HG02678 (cell line): ENCODE measurements around the gene KLF5.

Experiments used
- ATAC-seq: cut with Tn5 transposase; IDR thresholded peaks from one replicate; pipeline ENCODE4 v1.9.1; 2021; ENCODE audit warnings: mild to moderate bottlenecking, moderate library complexity; ENCODE audit not compliant: unreplicated experiment

KLF5 gene

DNA sequence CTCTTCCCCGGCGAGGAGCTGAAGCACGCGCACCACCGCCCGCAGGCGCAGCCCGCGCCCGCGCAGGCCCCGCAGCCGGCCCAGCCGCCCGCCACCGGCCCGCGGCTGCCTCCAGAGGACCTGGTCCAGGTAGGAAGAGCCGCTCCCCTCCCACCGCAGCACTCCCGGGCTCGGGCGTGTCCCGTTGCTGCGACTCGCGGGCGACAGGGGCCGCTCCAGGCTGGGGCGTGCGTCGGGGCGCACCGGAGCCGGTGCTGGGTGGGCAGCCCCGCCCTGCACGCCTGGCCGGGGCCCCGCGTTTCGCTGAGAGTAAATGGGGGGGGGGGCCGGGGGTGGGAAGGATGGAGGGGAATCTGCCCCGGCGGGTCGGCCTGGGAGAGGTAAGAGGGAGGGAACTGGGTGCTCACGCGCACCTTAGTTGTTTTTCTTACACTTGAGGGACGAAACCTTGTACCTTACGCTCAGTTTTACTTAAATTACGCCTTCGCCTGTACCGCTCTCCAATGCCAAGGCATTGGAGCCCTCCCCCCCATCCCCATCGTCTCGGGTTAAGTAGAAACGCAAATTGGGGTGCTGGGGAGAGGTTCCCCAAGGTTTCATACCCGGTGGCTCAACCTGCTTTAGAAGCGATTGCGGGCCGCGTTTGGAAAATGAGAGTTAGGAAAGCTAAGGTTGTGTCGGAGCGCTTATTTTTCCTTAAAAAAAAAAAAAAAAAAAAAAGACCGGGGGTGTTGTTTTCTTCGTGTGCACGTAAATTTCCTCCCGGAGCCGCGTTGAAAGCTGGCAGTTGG, 850 bp downstream of the KLF5 start:
- ATAC-seq = peak; percentile 36

DNA sequence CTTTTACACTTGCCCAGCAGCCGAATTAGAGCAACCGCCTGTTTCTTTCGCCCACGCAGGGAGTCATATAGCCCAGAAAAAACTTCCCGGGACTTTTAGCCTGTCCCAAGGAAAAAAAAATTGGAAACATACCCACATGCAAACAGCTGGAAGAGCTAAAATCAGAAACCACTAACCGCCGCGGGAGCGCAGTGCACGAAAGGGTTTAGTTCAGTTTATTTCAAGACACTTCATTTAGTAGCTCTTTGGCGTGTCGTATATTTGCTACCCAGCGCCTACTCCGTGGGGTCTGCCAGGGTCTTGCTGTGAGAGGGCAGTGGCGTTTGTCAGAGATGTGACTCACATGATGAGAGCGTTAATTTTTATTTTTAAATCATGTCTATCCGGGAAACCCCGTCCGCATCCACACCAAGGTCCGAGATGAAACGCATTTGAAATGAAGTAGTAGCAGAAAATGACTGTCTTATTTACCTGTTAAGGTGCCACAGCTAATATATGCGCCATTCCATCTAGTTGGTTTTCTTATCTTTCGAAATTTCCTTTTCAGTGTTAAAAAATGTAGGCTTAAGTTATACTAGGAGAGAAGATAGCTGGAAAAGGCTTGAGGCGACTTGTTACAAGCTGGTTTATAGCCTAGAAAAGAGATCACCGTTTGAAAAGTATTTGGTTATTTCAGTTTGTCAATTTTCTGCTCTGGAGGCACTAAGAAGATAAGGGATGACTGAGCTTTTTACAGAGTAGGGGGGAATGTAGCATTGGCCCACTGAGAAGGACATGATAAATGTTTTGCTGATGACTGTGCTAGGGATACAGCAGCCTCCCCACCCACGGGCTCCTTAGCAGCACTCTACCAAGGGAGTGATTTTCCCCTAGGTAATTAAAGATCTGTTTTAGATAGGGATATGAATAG, 1.7 kb downstream of the KLF5 start:
- no peak for ATAC-seq

DNA sequence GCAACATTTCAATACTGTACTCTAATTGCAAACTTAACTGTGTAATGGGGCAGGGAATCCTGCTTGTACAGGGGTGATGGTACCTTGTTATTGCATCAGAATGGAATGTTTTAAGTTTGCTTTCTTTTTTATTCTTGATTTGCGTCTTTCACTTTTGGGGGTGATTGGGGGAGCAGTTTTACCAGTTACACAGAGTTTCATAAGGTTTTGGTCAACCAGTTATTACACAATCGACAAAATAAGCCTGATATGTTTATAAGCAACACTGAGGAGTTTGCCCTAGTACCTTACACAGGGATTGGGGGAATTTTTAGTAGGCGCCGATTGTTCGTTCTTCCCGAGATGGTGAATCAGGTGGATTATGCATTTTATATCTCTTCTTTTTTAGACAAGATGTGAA, 2.7 kb downstream of the KLF5 start:
- no peak for ATAC-seq

DNA sequence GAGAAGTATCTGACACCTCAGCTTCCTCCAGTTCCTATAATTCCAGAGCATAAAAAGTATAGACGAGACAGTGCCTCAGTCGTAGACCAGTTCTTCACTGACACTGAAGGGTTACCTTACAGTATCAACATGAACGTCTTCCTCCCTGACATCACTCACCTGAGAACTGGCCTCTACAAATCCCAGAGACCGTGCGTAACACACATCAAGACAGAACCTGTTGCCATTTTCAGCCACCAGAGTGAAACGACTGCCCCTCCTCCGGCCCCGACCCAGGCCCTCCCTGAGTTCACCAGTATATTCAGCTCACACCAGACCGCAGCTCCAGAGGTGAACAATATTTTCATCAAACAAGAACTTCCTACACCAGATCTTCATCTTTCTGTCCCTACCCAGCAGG, 3.1 kb downstream of the KLF5 start:
- no peak for ATAC-seq

DNA sequence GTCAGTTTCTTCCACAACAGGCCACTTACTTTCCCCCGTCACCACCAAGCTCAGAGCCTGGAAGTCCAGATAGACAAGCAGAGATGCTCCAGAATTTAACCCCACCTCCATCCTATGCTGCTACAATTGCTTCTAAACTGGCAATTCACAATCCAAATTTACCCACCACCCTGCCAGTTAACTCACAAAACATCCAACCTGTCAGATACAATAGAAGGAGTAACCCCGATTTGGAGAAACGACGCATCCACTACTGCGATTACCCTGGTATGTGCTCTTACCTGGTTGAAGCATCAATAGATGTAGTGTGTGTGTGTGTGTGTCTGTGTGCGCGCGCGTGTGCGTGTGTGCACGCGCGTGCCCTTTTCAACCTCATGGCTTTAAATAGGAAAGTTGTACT, 3.7 kb downstream of the KLF5 start:
- ATAC-seq = no peak

DNA sequence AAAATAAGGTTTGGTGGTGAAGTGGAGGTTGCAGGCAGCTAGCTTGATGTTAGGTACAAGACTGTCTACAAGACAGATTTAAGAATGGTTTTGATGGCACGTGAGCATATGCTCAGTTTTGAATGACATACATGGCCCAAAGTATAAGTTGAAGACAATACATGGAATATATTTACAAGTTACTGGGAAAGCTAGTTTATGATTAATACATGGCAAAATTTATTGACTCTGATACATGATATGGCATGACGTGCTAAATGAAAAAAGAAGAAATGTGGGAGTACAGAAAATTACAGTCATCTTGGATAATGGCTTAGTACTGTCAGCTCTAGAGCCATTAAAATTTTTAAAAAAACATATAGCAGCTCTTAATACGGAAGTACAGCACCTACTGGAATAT, 4.4 kb downstream of the KLF5 start:
- ATAC-seq = no peak

DNA sequence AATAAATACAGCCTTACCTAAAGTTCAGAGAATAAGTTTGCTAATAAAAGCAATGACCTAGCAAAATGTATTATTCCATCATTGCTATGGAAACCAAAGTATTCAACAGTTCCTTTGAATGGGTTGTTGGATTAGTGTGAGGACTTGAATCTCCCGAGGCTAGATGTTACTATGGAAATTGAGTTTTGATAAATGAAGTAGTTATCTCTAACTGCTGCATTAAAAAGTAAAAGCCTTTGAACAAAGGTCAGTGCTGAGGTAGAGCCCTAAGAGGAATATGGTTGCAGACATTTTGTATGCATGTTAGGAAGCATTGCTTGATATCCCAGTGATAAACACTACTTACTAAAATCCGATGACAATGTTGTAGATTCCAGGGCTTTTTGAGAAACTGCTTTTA, 6.2 kb downstream of the KLF5 start:
- no peak for ATAC-seq

DNA sequence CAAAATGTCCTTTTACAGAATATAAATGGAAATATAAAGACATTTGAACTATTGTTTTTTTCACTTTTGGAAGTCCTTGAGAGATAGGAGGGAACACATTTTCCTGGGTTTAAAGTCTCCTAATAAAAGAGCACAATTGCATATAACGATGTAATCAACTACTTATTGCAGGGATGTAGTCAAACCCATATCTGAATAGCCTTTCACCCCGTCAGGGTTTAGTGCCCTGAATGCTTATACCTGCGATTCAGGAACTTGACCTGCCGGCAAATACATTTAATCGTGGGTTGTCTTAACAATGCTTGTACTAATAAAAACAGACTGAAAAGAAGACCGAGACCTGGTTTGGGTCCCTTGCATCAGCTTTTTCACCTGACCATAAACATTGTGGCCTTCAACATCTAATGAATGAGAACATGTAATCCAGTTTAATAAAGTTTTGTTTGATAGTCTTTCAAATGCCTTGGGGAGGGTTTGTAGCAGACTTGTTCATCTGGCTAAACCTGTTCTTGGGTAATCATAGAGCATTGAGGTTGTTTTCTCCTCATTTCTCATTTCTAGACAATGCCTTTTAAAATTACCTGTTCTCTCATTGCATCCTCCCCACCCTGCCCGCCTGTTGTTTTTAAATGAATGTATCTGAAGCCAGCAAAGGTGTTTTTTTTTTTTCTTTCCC, 7.0 kb downstream of the KLF5 start:
- ATAC-seq = no peak

DNA sequence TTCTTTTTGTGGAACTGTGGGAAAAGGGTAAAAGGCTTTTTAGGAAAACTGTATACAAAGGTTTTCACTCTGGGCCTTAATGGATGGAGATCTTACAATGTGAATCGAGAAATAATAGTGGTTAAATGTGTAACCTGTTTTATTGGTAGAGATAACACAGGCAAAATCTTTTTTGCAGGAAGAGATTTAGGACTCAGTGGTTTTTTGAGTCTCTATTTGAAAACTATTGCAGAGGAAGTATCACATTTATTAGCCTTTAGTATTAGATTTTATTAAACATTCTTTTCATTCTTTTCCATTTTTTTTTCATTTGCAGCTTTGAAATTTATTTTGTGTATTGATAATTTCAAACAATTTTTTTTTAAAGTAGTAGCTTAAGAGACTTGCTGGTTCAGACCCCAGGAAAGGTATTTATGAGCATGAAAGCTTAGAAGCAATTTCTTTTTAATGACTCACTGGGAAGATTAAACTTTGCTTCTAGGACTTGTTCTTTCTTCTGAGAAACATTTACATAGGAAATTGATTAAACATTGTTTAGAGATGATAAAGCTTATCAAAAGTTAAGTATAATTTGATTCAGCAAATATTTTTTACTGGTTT, 10.5 kb downstream of the KLF5 start:
- ATAC-seq = no peak

DNA sequence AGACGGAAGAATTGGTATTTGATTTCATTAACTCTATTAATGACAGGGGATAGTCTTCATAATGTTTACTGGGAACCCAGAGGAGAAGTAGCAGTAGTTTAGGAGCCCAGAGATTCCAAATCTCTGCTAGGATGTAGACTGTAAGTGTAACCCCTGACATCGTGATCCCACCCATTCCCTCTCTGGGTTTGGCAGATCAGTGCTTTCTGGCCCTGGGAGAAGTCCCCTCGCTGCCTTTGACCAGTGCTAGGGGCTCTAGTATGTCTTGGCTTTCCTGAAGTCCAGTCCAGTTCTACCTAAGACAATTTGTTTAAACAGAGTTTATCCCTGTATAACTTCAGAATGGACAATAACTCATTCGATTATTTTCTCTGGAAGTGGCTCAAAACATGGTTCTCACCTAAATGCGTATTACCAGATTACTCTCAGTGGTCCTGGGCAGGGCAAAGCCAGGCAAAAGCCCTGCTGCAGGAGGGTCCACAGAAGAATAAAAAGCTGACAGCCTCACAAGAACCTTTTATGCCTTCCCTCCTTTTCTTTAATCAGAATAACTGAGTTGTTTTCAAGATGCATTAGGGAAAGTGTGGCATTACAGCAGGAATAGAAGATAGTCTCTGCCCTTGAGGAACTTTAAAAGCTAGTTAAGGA, 11.8 kb downstream of the KLF5 start:
- no peak for ATAC-seq

DNA sequence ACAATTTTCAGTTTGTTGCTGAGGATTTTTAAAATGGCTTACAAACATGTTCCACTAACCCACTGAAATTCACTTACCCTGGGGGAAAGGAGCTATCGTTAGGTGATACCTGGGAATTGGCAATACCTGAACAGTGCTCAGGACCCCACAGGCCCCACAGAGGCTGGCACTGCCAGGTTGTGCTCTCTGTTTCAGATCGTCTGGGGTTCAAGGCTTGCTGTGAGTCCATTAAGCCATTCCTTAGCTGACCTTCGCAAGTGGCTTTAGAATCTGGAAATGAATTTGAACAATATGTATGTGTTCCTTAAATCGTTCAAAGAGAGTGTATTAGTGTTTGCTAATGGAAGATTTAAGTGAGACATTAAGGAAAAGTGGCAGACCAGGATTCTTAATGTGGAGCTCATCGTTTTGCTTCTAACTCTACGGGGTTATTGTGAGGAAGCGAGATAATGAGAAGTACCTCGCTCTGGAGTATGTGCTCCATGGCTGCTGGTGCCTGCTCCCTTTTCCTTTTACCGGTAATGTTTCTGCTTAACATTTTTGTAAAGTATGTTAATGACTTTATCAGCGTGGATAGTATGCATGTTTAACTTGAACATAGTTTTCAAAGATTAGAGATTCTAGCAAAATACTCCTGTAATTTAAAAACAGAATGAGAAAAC, 13.6 kb downstream of the KLF5 start:
- ATAC-seq = no peak

DNA sequence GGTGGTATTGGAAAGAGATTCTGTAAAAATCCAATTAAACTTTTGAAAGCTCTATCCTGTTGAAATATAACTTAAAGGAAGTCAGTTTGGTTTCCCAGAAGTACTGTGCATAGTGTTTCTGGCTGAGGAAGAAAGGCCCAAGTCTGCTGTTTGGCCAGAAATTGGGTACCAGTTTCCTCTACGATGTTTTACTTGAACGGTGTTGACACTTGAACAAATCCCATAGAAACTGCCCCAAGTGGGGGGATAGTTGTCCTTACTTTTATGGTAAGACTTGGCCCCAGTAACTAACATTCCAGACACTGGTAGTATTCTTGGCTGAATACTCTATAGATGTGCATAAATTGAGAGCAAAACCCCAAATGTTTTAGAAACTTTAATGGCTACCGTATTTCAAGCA, 14.2 kb downstream of the KLF5 start:
- ATAC-seq = no peak

DNA sequence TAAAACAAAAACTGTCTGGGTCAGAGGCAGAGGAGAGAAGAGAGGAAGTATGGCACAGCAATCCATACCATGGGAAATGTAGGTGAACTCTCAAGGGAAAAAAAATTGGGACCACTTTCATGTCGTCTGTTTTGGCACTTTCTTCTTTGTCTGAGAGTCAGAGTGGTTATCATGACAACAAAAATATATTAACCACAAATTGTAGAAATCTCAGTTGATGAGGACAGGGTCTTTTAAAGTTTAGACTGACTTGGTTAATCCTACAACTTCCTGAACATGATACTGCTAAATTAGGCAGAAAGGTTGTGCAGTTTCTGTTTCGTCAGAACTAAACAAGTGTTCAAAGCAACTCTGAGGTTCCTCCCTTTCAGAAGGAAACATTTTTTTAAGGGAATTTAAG, 15.2 kb downstream of the KLF5 start:
- peak; percentile 51 for ATAC-seq

DNA sequence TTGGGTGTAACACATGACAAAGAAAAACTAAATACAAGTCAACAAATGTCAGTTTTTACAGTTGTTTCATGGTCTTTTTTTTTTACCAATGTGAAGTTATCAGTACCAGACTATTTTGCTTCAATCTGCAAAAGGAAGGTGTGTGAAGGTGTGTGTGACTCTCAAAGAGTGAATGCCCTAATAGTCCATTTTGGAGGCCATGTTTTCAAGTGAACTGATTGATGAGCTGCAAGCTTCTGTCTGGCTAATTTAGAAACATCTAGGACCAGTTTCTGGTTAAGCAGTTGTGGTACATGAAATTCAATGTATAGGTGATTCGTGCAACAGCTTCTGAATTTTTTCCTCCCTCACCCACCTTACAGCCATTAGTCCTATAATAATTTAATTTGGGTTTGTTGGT, 16.1 kb downstream of the KLF5 start:
- no peak for ATAC-seq

DNA sequence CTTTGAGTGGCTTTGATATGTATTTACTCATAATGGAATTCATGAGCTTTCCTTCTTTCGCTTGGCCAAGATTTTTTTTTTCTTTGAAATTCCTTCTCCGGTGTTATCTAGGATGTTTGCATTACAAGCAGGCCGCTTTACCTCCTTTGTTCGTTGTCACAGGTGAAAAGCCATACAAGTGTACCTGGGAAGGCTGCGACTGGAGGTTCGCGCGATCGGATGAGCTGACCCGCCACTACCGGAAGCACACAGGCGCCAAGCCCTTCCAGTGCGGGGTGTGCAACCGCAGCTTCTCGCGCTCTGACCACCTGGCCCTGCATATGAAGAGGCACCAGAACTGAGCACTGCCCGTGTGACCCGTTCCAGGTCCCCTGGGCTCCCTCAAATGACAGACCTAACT, 16.7 kb downstream of the KLF5 start:
- no peak for ATAC-seq

DNA sequence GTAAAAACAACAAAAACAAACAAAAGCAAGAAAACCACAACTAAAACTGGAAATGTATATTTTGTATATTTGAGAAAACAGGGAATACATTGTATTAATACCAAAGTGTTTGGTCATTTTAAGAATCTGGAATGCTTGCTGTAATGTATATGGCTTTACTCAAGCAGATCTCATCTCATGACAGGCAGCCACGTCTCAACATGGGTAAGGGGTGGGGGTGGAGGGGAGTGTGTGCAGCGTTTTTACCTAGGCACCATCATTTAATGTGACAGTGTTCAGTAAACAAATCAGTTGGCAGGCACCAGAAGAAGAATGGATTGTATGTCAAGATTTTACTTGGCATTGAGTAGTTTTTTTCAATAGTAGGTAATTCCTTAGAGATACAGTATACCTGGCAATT, 17.1 kb downstream of the KLF5 start:
- no peak for ATAC-seq

DNA sequence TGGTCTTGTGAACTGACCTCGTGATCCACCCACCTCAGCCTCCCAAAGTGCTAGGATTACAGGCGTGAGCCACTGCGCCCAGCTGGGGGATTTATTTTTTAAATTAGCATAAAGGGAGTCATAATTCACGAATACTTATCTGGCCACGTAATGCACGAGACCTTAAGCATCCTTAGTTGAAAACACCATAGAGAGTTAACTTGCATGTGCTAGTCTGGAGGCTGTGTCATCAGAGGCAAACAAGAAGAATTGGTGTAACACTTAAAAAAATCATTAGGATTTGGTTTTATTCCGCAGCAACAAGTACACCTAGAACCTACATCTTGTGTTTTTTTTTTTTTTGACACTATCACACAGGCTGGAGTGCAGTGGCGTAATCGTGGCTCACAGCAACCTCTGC, 19.1 kb downstream of the KLF5 start:
- no peak for ATAC-seq

DNA sequence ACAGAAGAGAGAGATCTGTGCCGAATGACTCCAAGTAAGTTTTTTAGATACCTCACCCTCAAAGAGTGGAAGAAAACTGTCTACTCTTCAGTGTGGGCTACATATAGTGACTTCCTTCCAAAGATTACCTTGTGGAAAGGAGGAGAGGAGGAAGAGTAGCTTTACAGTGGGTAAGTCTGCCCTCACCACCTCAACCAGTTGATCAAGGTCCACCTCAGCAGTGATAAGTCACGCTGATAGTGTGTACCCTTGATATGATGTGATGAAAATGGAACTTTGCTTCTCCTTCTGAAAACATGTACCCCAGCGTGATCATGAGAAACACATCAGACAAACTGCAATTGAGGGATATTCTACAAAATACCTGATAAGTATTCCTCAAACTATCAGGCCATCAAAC, 20.6 kb downstream of the KLF5 start:
- no peak for ATAC-seq

DNA sequence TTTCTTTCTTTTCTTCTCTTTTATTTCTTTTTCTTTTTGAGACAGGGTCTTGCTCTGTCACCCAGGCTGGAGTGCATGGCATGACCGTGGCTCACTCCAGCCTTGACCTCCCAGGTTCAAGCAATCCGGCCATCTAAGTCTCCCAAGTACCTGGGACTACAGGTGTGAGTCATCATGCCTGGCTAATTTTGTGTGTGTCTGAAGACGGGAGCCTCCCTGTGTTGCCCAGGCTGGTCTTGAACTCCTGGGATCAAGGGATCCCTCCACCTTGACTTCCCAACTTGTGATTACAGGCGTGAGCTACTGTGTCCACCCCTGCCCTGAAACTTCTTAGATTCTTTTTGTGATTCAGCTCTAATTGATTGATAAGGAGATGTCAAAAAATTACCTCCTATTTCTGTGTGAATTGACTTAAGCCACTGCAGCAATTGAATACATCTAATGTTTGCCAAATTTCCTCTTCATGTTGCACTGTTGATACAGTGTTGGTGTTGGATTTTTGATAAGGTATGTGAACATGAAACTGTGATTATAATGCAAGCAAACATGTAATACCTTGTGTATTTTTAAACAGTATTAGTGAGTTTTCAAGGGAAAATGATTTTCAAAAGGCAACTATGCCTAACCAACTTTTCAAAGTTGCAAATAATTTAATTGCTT, 22.6 kb downstream of the KLF5 start:
- no peak for ATAC-seq

DNA sequence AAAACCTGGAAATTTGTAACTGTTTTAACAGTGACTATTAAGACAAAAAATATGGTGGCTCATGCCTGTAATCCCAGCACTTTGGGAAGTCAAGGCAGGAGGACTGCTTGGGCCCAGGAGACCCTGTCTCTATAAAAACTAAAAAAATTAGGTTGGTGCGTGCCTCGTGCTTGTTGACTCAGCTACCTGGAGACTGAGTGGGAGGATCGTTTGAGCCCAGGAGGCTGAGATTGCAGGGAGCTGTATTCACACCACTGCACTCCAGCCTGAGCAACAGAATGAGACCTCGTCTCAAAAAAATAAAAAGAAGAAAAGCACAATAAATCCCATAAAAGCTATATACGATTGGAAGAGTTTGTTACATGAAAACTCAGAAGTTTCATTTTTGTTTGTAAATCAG, 23.7 kb downstream of the KLF5 start:
- ATAC-seq = no peak
